GM23248 (cell line): Measurements from ENCODE around the gene PCMT1. TPM values are rescaled to one million over a fixed set of nuclear protein-coding genes. Genes with fewer than 3 reads are reported as not detected.
"Not testable (repeated sequence)": the region's sequence is repeated elsewhere in the genome, so short reads cannot be mapped to it uniquely, and the experiment has no call there.

ENCODE experiments used
- DNase-seq: peaks from one replicate; pipeline ENCODE4 v3.0.0-alpha.2; 2015
- H2AFZ ChIP-seq: fragments of 200-600 bp; sonication (generic); 2 replicates; pipeline ENCODE4 v1.6.1; 2016; ENCODE audit warnings: antibody characterized with exemption
- H3F3A ChIP-seq: fragments of 200-600 bp; sonication (generic); 2 replicates; pipeline ENCODE4 v1.6.1; 2016; ENCODE audit warnings: mild to moderate bottlenecking, antibody characterized with exemption, mixed run types; ENCODE audit not compliant: insufficient read depth
- H3K27ac ChIP-seq: fragments of 200-600 bp; sonication (generic); 2 replicates; pipeline ENCODE4 v1.5.1; 2016; ENCODE audit warnings: mild to moderate bottlenecking
- H3K27me3 ChIP-seq: fragments of 200-600 bp; sonication (generic); replicated peaks from 2 replicates; pipeline ENCODE4 v1.6.1; 2016; ENCODE audit warnings: mild to moderate bottlenecking; ENCODE audit not compliant: insufficient read depth
- H3K36me3 ChIP-seq: fragments of 200-600 bp; sonication (generic); 2 replicates; pipeline ENCODE4 v1.6.1; 2016; ENCODE audit warnings: low read depth, mild to moderate bottlenecking
- H3K4me1 ChIP-seq: fragments of 200-600 bp; sonication (generic); 2 replicates; pipeline ENCODE4 v1.6.1; 2016; ENCODE audit warnings: mild to moderate bottlenecking; ENCODE audit not compliant: insufficient read depth
- H3K4me2 ChIP-seq: fragments of 200-600 bp; sonication (generic); one replicate; pipeline ENCODE4 v1.6.1; 2016; ENCODE audit warnings: mild to moderate bottlenecking; ENCODE audit not compliant: unreplicated experiment
- H3K4me3 ChIP-seq: fragments of 200-600 bp; sonication (generic); 2 replicates; pipeline ENCODE4 v1.5.1; 2016; ENCODE audit warnings: mild to moderate bottlenecking
- H3K79me2 ChIP-seq: fragments of 200-600 bp; sonication (generic); 2 replicates; pipeline ENCODE4 v1.6.1; 2016; ENCODE audit warnings: mild to moderate bottlenecking; ENCODE audit not compliant: insufficient read depth
- H3K9ac ChIP-seq: fragments of 200-600 bp; sonication (generic); 2 replicates; pipeline ENCODE4 v1.6.1; 2016; ENCODE audit warnings: mild to moderate bottlenecking
- H3K9me2 ChIP-seq: fragments of 200-600 bp; sonication (generic); 2 replicates; pipeline ENCODE4 v1.6.1; 2016; ENCODE audit warnings: mixed run types, mild to moderate bottlenecking, moderate library complexity; ENCODE audit not compliant: insufficient read depth
- H3K9me3 ChIP-seq: fragments of 200-600 bp; sonication (generic); one replicate; pipeline ENCODE4 v1.6.1; 2017; ENCODE audit warnings: low read depth
- H4K20me1 ChIP-seq: fragments of 200-600 bp; sonication (generic); 2 replicates; pipeline ENCODE4 v1.6.0; 2016; ENCODE audit not compliant: insufficient read depth
- EZH2 ChIP-seq: fragments of 200-600 bp; sonication (generic); IDR thresholded peaks from 2 replicates; pipeline ENCODE4 v1.6.1; 2018; ENCODE audit warnings: antibody characterized with exemption, mild to moderate bottlenecking; ENCODE audit not compliant: insufficient read depth, poor library complexity, severe bottlenecking
- EZH2phosphoT487 ChIP-seq: fragments of 200-600 bp; sonication (generic); IDR thresholded peaks from 2 replicates; pipeline ENCODE4 v1.6.1; 2018; ENCODE audit warnings: antibody characterized with exemption, moderate library complexity, mild to moderate bottlenecking, low read depth; ENCODE audit not compliant: insufficient read depth
- WGBS, 2 experiments: methylation state at CpG; one replicate each; pipeline ENCODE4 v1.1.6; 2015 to 2017; ENCODE audit warnings: low lambda C conversion rate in 2 of 2, low coverage in 1 of 2; ENCODE audit errors: missing lambda C conversion rate in 2 of 2; 5-methylcytosine and 5-hydroxymethylcytosine counted together
- in situ Hi-C: fragments of 300-500 bp; cut with MboI; formaldehyde crosslinking; loops from 2 replicates; pipeline ENCODE4 v1.15.0; 2020
- polyA plus RNA-seq: library from polyadenylated mRNA; unstranded; fragments of >200 nt; fragmentation: Nextera tagmentation; extraction: Ambion mirVana; gene quantifications from 2 replicates; pipeline ENCODE4 v1.2.1, GENCODE V29; 2016
- total RNA-seq: library from RNA; depleted of rRNA; stranded (reverse); fragments of >200 nt; shearing (Covaris generic); gene quantifications from 2 replicates; pipeline ENCODE4 v1.2.3, GENCODE V29; 2014

PCMT1 gene
- total and polyA plus RNA-seq, 2 experiments from 2014 or later = 165 to 184 TPM

DNA sequence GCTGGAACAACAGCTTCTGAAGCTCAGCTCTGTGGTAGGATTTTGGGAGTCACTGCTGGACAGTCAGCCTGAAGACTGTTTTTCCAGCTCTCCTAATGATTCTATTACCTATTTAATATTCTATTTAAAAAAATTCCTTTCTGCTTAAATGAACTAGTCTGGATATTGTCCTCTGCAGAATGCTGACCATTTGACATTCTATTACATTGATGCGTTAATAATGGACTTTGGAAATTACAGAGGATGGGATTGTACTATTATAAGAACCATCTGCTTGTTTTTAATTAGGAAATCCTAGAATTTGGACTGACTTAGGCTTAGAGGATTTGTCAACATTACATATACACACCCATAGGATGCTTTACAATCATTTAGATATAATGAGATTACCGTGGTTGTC, 94.9 kb downstream of the PCMT1 start:
- no peaks in the 10 kb centered on the region for H3K9me2 ChIP-seq
- in situ Hi-C loops = no loop called here
- H3K4me1 ChIP-seq = peaks cover 56% of the 10 kb centered on the region
- H3K27ac ChIP-seq = peak overlapping the region; percentile 25; the same call in 1 of the 2 replicates
- no peak overlapping the region for H2AFZ ChIP-seq
- H3K4me2 ChIP-seq = no peak overlapping the region
- DNase-seq = no peak
- H3K9me3 ChIP-seq = no peaks in the 10 kb centered on the region
- peaks cover 46% of the 10 kb centered on the region for H3F3A ChIP-seq
- no peaks in the 10 kb centered on the region for H3K36me3 ChIP-seq
- H3K9ac ChIP-seq = no peak overlapping the region
- H3K4me3 ChIP-seq = no peak overlapping the region
- H4K20me1 ChIP-seq = no peaks in the 10 kb centered on the region; the same call in 1 of the 2 replicates
- WGBS, 2 experiments = 93 to 100% methylated on average over 2 of the region's 2 CpGs
- H3K79me2 ChIP-seq = peaks cover 33% of the 10 kb centered on the region
- H3K27me3 ChIP-seq = no peaks in the 10 kb centered on the region
- no peak for TF ChIP-seq EZH2
- no peak for TF ChIP-seq EZH2phosphoT487

DNA sequence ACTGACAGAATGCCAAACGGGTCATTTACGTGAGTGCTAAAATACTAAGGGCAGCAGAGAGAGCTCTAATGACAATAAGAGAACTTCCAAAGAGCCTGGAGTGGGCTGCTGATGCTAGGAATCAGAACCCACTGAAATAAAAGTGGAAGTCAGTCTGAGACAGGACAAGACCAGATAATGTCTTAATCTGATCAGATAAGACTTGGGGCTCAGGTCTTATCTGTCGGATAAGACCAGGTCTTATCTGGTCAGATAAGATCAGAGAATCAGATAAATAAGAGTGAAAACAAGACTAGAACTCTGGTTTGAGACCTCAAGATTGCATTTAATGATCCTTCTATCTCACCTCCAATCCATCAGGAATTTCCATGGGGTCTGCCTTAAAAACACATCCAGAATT, 96.0 kb downstream of the PCMT1 start:
- Histone ChIP-seq H3K9ac (no peak overlapping the region), H3K36me3 (no peaks in the 10 kb centered on the region), H3K27ac (no peak overlapping the region), H3F3A (peaks cover 36% of the 10 kb centered on the region), H3K9me3 (no peaks in the 10 kb centered on the region), H3K9me2 (no peaks in the 10 kb centered on the region), H2AFZ (no peak overlapping the region), H4K20me1 (no peaks in the 10 kb centered on the region; the same call in 1 of the 2 replicates), H3K4me3 (no peak overlapping the region), H3K79me2 (peaks cover 40% of the 10 kb centered on the region), H3K27me3 (no peaks in the 10 kb centered on the region), H3K4me2 (no peak overlapping the region), H3K4me1 (peaks cover 47% of the 10 kb centered on the region)
- no peak for TF ChIP-seq EZH2phosphoT487
- TF ChIP-seq EZH2 = no peak
- in situ Hi-C loops = no loop called here
- WGBS, 2 experiments = 81 to 83% methylated on average over 3 of the region's 3 CpGs
- no peak for DNase-seq

DNA sequence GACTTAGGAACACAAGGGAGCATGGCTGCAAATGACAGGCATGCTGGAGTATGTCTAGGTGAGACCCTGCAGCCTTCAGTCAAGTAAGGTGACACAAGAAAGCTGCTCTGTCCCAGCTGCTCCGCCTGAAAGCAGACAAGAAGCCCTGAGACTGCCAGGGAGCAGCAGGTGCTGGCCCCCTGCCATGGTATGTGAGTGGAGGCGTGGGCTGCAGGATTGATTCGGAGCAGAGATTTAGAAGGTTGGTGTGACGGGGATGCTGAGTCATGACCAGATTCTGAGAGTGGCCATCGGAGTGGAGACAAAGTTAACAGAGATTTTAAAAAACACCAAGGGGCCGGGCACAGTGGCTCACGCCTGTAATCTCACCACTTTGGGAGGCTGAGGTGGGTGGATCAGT, 96.8 kb downstream of the PCMT1 start:
- Histone ChIP-seq H3K4me1 (peaks cover 47% of the 10 kb centered on the region), H3K9me2 (no peaks in the 10 kb centered on the region), H3K27ac (peak overlapping the region; percentile 71), H3K79me2 (peaks cover 47% of the 10 kb centered on the region), H3K36me3 (no peaks in the 10 kb centered on the region), H3F3A (peaks cover 35% of the 10 kb centered on the region), H4K20me1 (no peaks in the 10 kb centered on the region; the same call in 1 of the 2 replicates), H3K9ac (no peak overlapping the region; the same call in 1 of the 2 replicates), H2AFZ (no peak overlapping the region), H3K9me3 (no peaks in the 10 kb centered on the region), H3K4me3 (no peak overlapping the region; the same call in 1 of the 2 replicates), H3K27me3 (no peaks in the 10 kb centered on the region), H3K4me2 (peak overlapping the region; percentile 73)
- DNase-seq = peak; percentile 93
- WGBS, 2 experiments = 9 to 12% methylated on average over 7 of the region's 7 CpGs
- TF ChIP-seq EZH2phosphoT487 = no peak
- TF ChIP-seq EZH2 = no peak
- in situ Hi-C loops = no loop called here

DNA sequence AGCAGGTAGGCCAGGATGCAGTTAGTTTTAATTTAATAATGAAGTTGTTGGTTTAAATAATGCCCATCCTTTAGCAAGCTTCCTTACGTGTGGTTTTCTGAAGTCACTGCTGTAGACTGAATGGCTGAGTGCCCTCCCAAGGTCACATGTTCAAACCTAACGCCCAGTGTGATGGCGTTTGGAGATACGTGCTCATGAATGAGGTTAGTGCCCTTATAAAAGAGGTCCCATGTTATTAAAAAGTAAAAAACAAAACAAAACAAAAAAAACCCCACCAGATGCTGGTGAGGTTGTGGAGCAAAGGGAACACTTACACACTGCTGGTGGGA, 98.4 kb downstream of the PCMT1 start:
- in situ Hi-C loops = no loop called here
- WGBS, 2 experiments = 66 to 71% methylated on average over 4 of the region's 4 CpGs
- Histone ChIP-seq H3K4me1 (peaks cover 59% of the 10 kb centered on the region), H3K9me3 (no peaks in the 10 kb centered on the region), H3K27me3 (no peaks in the 10 kb centered on the region), H3K9me2 (no peaks in the 10 kb centered on the region), H2AFZ (no peak overlapping the region), H3K27ac (peak overlapping the region; percentile 56), H3K79me2 (peaks cover 58% of the 10 kb centered on the region), H3K4me3 (no peak overlapping the region), H4K20me1 (no peaks in the 10 kb centered on the region; the same call in 1 of the 2 replicates), H3K4me2 (no peak overlapping the region), H3F3A (peaks cover 42% of the 10 kb centered on the region), H3K36me3 (0 out of 2 replicates have a peak, but pooled peaks cover 4% of the 10 kb centered on the region), H3K9ac (no peak overlapping the region)
- no peak for TF ChIP-seq EZH2
- TF ChIP-seq EZH2phosphoT487 = no peak
- no peak for DNase-seq

DNA sequence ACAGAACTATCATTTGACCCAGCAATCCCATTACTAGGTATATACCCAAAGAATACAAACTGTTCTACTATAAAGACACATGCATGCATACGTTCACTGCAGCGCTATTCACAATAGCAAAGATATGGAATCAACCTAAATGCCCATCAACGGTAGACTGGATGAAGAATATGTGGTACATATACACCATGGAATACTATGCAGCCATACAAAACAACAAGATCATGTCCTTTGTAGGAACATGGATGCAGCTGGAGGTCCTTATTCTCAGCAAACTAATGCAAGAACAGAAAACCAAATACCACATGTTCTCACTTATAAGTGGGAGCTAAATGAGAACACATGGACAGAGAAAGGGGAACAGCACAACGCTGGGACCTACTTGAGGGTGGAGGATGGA, 98.8 kb downstream of the PCMT1 start:
- Histone ChIP-seq H3F3A (peaks cover 42% of the 10 kb centered on the region), H3K27ac (peak overlapping the region; percentile 56), H3K4me1 (peaks cover 59% of the 10 kb centered on the region), H3K79me2 (peaks cover 62% of the 10 kb centered on the region)
- H3K9ac ChIP-seq, H3K27me3 ChIP-seq, H3K4me3 ChIP-seq, H4K20me1 ChIP-seq, H3K9me2 ChIP-seq, H2AFZ ChIP-seq, H3K4me2 ChIP-seq, DNase-seq, H3K9me3 ChIP-seq, in situ Hi-C loops, H3K36me3 ChIP-seq: not testable (repeated sequence)
- 78 to 83% methylated on average over 4 of the region's 4 CpGs for WGBS, 2 experiments
